Keratinocyte (primary cell): Measurements from ENCODE around the gene KMT2B. TPM values are rescaled to one million over a fixed set of nuclear protein-coding genes. Genes with fewer than 3 reads are reported as not detected.

ENCODE experiments used
- DNase-seq: peaks from one replicate; pipeline ENCODE4 v3.0.0-alpha.2; 2011; ENCODE audit warnings: low read depth, missing footprints, low spot score
- FAIRE-seq: peaks from 2 replicates; lab custom pipeline; 2011; peaks lifted over from hg19 to GRCh38; lab: Jason Lieb, UNC
- H2AFZ ChIP-seq: 2 replicates; pipeline ENCODE4 v1.6.0; 2012; ENCODE audit warnings: low read length, control low read depth, inconsistent platforms; ENCODE audit not compliant: control insufficient read depth
- H3K27ac ChIP-seq: 2 replicates; pipeline ENCODE4 v1.5.1; 2011; ENCODE audit warnings: low read length; ENCODE audit not compliant: control insufficient read depth, insufficient read depth
- H3K27me3 ChIP-seq: 3 replicates; pipeline ENCODE4 v1.6.0; 2011; ENCODE audit warnings: low read length; ENCODE audit not compliant: control insufficient read depth, insufficient read depth; ENCODE audit errors: extremely low read depth
- H3K36me3 ChIP-seq, 2 experiments: 2 replicates in 1 of 2; 3 replicates in 1 of 2; pipeline ENCODE4 v1.5.1; 2011; ENCODE audit warnings: low read length in 2 of 2, mild to moderate bottlenecking in 1 of 2; ENCODE audit not compliant: control insufficient read depth in 2 of 2, insufficient read depth in 2 of 2; ENCODE audit errors: extremely low read depth in 1 of 2
- H3K4me1 ChIP-seq: 3 replicates; pipeline ENCODE4 v1.5.1; 2011; ENCODE audit warnings: low read length; ENCODE audit not compliant: control insufficient read depth, insufficient read depth; ENCODE audit errors: extremely low read depth
- H3K4me2 ChIP-seq: 3 replicates; pipeline ENCODE4 v1.6.0; 2011; ENCODE audit warnings: low read depth, low read length; ENCODE audit not compliant: control insufficient read depth, insufficient read depth; ENCODE audit errors: extremely low read depth
- H3K4me3 ChIP-seq, 3 experiments: fragments of 200-600 bp in 1 of 3; sonication (generic) in 1 of 3; 2 replicates in 2 of 3; 3 replicates in 1 of 3; pipeline ENCODE4 v1.5.1; 2011 to 2016; ENCODE audit warnings: low read length in 3 of 3, mild to moderate bottlenecking in 3 of 3, control low read depth in 2 of 3, inconsistent platforms in 1 of 3, low read depth in 1 of 3, mixed read lengths in 1 of 3, mixed run types in 1 of 3, moderate library complexity in 1 of 3; ENCODE audit not compliant: control insufficient read depth in 2 of 3, insufficient read depth in 2 of 3; ENCODE audit errors: extremely low read depth in 1 of 3
- H3K79me2 ChIP-seq: 2 replicates; pipeline ENCODE4 v1.6.0; 2012; ENCODE audit warnings: low read length; ENCODE audit not compliant: control insufficient read depth, insufficient read depth
- H3K9ac ChIP-seq: 3 replicates; pipeline ENCODE4 v1.6.0; 2011; ENCODE audit warnings: low read length; ENCODE audit not compliant: control insufficient read depth, insufficient read depth; ENCODE audit errors: extremely low read depth
- H3K9me1 ChIP-seq: 3 replicates; pipeline ENCODE4 v1.6.0; 2011; ENCODE audit warnings: low read length; ENCODE audit not compliant: control insufficient read depth, insufficient read depth; ENCODE audit errors: extremely low read depth
- H3K9me3 ChIP-seq: 2 replicates; pipeline ENCODE4 v1.5.1; 2012; ENCODE audit warnings: low read depth, low read length; ENCODE audit not compliant: control insufficient read depth
- H4K20me1 ChIP-seq: 3 replicates; pipeline ENCODE4 v1.6.0; 2011; ENCODE audit warnings: low read length; ENCODE audit not compliant: control insufficient read depth, insufficient read depth; ENCODE audit errors: extremely low read depth
- EZH2 ChIP-seq: IDR thresholded peaks from one replicate; pipeline ENCODE4 v1.6.1; 2012; ENCODE audit warnings: inconsistent platforms, mild to moderate bottlenecking, low read length, moderate library complexity
- dilution Hi-C: fragments of 300-500 bp; cut with MboI; formaldehyde crosslinking; loops from one replicate; pipeline ENCODE4 v1.7.0; 2020; ENCODE audit warnings: low sequenced_read_pairs; ENCODE audit not compliant: extremely low pct_ligation_motif_present
- polyA plus RNA-seq, 5 experiments: library from polyadenylated mRNA; depleted of rRNA in 3 of 5; stranded (reverse) in 3 of 5; stranded (forward) in 1 of 5; unstranded in 1 of 5; fragments of >200 nt; gene quantifications; 1 replicate in 1 of 5; 2 replicates in 3 of 5; 3 replicates in 1 of 5; pipeline versions ENCODE4 v1.2.1 to v1.2.3, GENCODE V29; 2011 to 2012; ENCODE audit warnings: missing spikeins in 2 of 5, low read depth in 1 of 5, low replicate concordance in 1 of 5
- TF ChIP-seq, protein P1 (sequence below), 3 experiments: IDR thresholded peaks in 1 of 3; conservative IDR thresholded peaks in 1 of 3; optimal IDR thresholded peaks in 1 of 3; 2 replicates in 2 of 3; 3 replicates in 1 of 3; pipeline versions ENCODE3 to v1.5.1; 2011; ENCODE audit warnings: low read length in 3 of 3, mild to moderate bottlenecking in 3 of 3, moderate library complexity in 2 of 3, control low read depth in 1 of 3, inconsistent platforms in 1 of 3; ENCODE audit not compliant: insufficient read depth in 2 of 3; ENCODE audit errors: extremely low read depth in 1 of 3

Gene KMT2B
- polyA plus RNA-seq, 1 donor (not counting 4 experiments of a cell fraction or from before 2014, with no cell fraction given), result 7.7 TPM

- no peaks in the 10 kb centered on the region for H3K27me3 ChIP-seq
- no peaks in the 10 kb centered on the region for H3K9me3 ChIP-seq
- dilution Hi-C loops, result no loop called here
- H4K20me1 ChIP-seq, result no peaks in the 10 kb centered on the region
- H3K9ac ChIP-seq, result no peak overlapping the region
- H3K4me1 ChIP-seq, result peaks cover 4% of the 10 kb centered on the region
- no peak overlapping the region for H3K4me3 ChIP-seq
- FAIRE-seq, result no peak
- no peaks in the 10 kb centered on the region for H3K79me2 ChIP-seq
- no peak overlapping the region for H2AFZ ChIP-seq
- no peak overlapping the region for H3K27ac ChIP-seq
- TF ChIP-seq, protein P1, sequence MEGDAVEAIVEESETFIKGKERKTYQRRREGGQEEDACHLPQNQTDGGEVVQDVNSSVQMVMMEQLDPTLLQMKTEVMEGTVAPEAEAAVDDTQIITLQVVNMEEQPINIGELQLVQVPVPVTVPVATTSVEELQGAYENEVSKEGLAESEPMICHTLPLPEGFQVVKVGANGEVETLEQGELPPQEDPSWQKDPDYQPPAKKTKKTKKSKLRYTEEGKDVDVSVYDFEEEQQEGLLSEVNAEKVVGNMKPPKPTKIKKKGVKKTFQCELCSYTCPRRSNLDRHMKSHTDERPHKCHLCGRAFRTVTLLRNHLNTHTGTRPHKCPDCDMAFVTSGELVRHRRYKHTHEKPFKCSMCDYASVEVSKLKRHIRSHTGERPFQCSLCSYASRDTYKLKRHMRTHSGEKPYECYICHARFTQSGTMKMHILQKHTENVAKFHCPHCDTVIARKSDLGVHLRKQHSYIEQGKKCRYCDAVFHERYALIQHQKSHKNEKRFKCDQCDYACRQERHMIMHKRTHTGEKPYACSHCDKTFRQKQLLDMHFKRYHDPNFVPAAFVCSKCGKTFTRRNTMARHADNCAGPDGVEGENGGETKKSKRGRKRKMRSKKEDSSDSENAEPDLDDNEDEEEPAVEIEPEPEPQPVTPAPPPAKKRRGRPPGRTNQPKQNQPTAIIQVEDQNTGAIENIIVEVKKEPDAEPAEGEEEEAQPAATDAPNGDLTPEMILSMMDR (optimal IDR thresholded peaks at IDR 0.05 in 1 of 3, IDR thresholded peaks at IDR 0.05 in 1 of 3, conservative IDR thresholded peaks at IDR 0.05 in 1 of 3; ENCODE audit: extremely low read depth in 1 of 3, insufficient read depth in 2 of 3, low read length in 3 of 3), result no peak
- no peak for TF ChIP-seq EZH2
- no peak overlapping the region for H3K4me2 ChIP-seq
- no peaks in the 10 kb centered on the region for H3K9me1 ChIP-seq
- DNase-seq, result no peak
- no peaks in the 10 kb centered on the region for H3K36me3 ChIP-seq
These were observed 61.2 kb downstream of the KMT2B start for GRCh38 chr19:35779033-35779432.

GRCh38 chr19:35780058-35780457, 62.3 kb downstream of the KMT2B start:
- dilution Hi-C loops, result no loop called here
- Histone ChIP-seq H3K4me3 (no peak overlapping the region), H2AFZ (no peak overlapping the region), H3K4me1 (peaks cover under 1% of the 10 kb centered on the region), H3K4me2 (no peak overlapping the region), H3K27ac (no peak overlapping the region), H3K36me3 (no peaks in the 10 kb centered on the region), H3K79me2 (no peaks in the 10 kb centered on the region), H3K9me3 (no peaks in the 10 kb centered on the region), H3K9me1 (no peaks in the 10 kb centered on the region), H3K27me3 (no peaks in the 10 kb centered on the region), H4K20me1 (no peaks in the 10 kb centered on the region), H3K9ac (no peak overlapping the region)
- DNase-seq, result no peak
- TF ChIP-seq EZH2, result no peak
- TF ChIP-seq, protein P1 (optimal IDR thresholded peaks at IDR 0.05 in 1 of 3, IDR thresholded peaks at IDR 0.05 in 1 of 3, conservative IDR thresholded peaks at IDR 0.05 in 1 of 3; ENCODE audit: extremely low read depth in 1 of 3, insufficient read depth in 2 of 3, low read length in 3 of 3), result no peak
- no peak for FAIRE-seq
